Measurements from ENCODE around the gene TTLL11. TPM values are rescaled to one million over a fixed set of nuclear protein-coding genes. Genes with fewer than 3 reads are reported as not detected.

The TTLL11 gene
- total and polyA plus RNA-seq, 4 donors, result 1.4 to 4.5 (median 3.6) TPM

DNA sequence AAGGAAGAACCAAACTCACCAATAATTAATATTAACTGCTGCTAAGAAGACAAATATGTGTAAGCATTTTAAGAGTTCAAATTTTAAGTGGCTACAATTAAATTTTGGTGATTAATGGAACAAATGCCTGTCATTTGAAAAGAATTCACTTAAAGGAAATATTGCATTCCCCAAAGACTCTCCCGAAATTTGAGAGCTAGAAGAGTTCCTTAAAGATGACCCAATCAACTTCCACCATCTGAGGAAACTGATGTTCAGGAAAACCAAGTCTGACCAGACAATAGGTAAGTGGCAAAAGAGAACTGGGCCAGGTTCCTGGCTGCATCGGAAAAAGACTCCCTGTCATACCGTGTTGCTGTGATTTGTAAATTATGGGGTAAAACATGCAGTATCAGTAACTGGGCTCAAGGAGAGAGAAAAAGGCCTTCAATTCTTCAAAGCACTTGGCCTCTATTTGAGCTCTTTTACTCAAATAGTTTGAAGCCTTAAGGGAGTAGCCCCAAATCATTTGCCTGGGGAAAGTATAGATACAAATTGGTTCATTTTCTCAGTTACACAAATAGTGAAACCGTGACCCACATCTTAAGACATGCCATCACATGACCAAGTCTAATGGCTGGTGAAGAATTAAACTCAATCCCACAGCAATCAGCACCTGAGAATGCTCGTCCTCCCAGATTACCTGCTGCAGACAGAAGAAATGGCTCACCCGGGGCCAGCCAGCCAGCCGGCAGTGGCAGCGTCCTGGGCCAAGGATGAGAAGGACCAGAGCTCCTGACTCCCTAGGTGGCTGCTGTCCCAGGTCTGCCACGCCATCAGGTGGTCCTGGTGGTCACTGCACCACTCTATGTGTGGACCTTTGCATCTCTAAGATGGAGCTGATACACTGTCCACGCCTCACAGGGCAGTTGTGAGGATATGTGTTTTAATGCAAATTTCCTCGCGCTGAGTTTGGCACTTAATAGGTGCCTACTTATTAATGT is 162.9 kb downstream of the TTLL11 start:
- Histone ChIP-seq H3K9me3 (ENCODE audit: control insufficient read depth in 4 of 4, low read length in 3 of 4) (no peaks in the 10 kb centered on the region), H3K27me3 (ENCODE audit: control insufficient read depth in 4 of 4, insufficient read depth in 4 of 4, low read length in 3 of 4) (no peaks in the 10 kb centered on the region), H3K4me1 (ENCODE audit: control insufficient read depth in 4 of 4, insufficient read depth in 4 of 4, low read length in 3 of 4) (peaks cover 0 to 7% (median 2%) of the 10 kb centered on the region in 4 donors), H3K4me3 (ENCODE audit: low read depth in 1 of 3, low read length in 3 of 3) (no peak overlapping the region), H3K9ac (ENCODE audit: low read depth in 1 of 2, low read length in 2 of 2) (no peak overlapping the region), H3K27ac (ENCODE audit: low read depth in 1 of 2, low read length in 2 of 2) (no peak overlapping the region), H3K36me3 (ENCODE audit: control insufficient read depth in 4 of 4, insufficient read depth in 3 of 4, low read depth in 1 of 4, low read length in 3 of 4) (no peaks in the 10 kb centered on the region)
- DNase-seq (ENCODE audit: low spot score), result no peak
- WGBS, result 88% methylated on average over 12 of the region's 12 CpGs
- TF ChIP-seq REST (IDR thresholded peaks at IDR 0.05) (no peak), RAD21 (IDR thresholded peaks at IDR 0.05) (peak in 1 of 2 donors; percentile 19)

GRCh38 chr9:121927636-121928035 is 165.5 kb downstream of the TTLL11 start:
- Histone ChIP-seq H3K27me3 (ENCODE audit: control insufficient read depth in 4 of 4, insufficient read depth in 4 of 4, low read length in 3 of 4) (no peaks in the 10 kb centered on the region), H3K4me1 (ENCODE audit: control insufficient read depth in 4 of 4, insufficient read depth in 4 of 4, low read length in 3 of 4) (peaks cover 0 to 11% (median 7%) of the 10 kb centered on the region in 4 donors), H3K9ac (ENCODE audit: low read depth in 1 of 2, low read length in 2 of 2) (no peak overlapping the region), H3K27ac (ENCODE audit: low read depth in 1 of 2, low read length in 2 of 2) (no peak overlapping the region), H3K9me3 (ENCODE audit: control insufficient read depth in 4 of 4, low read length in 3 of 4) (no peaks in the 10 kb centered on the region), H3K4me3 (ENCODE audit: low read depth in 1 of 3, low read length in 3 of 3) (no peak overlapping the region), H3K36me3 (ENCODE audit: control insufficient read depth in 4 of 4, insufficient read depth in 3 of 4, low read depth in 1 of 4, low read length in 3 of 4) (no peaks in the 10 kb centered on the region)
- 98% methylated on average over 1 of the region's 1 CpG for WGBS
- TF ChIP-seq YY1 (IDR thresholded peaks at IDR 0.05), result no peak
- TF ChIP-seq GABPA (IDR thresholded peaks at IDR 0.05 in 1 of 2, conservative IDR thresholded peaks at IDR 0.05 in 1 of 2), result no peak
- TF ChIP-seq TAF1 (conservative IDR thresholded peaks at IDR 0.05), result no peak
- DNase-seq (ENCODE audit: low spot score), result no peak

GRCh38 chr9:121927081-121927480 is 166.0 kb downstream of the TTLL11 start:
- 97% methylated on average over 5 of the region's 5 CpGs for WGBS
- no peaks in the 10 kb centered on the region for H3K9me3 ChIP-seq (ENCODE audit: control insufficient read depth in 4 of 4, low read length in 3 of 4)
- DNase-seq (ENCODE audit: low spot score), result no peak
- no peak overlapping the region for H3K27ac ChIP-seq (ENCODE audit: low read depth in 1 of 2, low read length in 2 of 2)
- no peak overlapping the region for H3K4me3 ChIP-seq (ENCODE audit: low read depth in 1 of 3, low read length in 3 of 3)
- H3K9ac ChIP-seq (ENCODE audit: low read depth in 1 of 2, low read length in 2 of 2), result no peak overlapping the region
- no peaks in the 10 kb centered on the region for H3K27me3 ChIP-seq (ENCODE audit: control insufficient read depth in 4 of 4, insufficient read depth in 4 of 4, low read length in 3 of 4)
- peaks cover 0 to 11% (median 7%) of the 10 kb centered on the region in 4 donors for H3K4me1 ChIP-seq (ENCODE audit: control insufficient read depth in 4 of 4, insufficient read depth in 4 of 4, low read length in 3 of 4)
- H3K36me3 ChIP-seq (ENCODE audit: control insufficient read depth in 4 of 4, insufficient read depth in 3 of 4, low read depth in 1 of 4, low read length in 3 of 4), result no peaks in the 10 kb centered on the region
- TF ChIP-seq MAX (IDR thresholded peaks at IDR 0.05), result no peak
- TF ChIP-seq HNF4G (IDR thresholded peaks at IDR 0.05), result no peak
- no peak for TF ChIP-seq REST (IDR thresholded peaks at IDR 0.05)
- TF ChIP-seq EGR1 (IDR thresholded peaks at IDR 0.05; ENCODE audit: low read depth in 2 of 2), result no peak
- no peak for TF ChIP-seq YY1 (IDR thresholded peaks at IDR 0.05)
- no peak for TF ChIP-seq RXRA (IDR thresholded peaks at IDR 0.05)
- no peak for TF ChIP-seq FOXA2 (IDR thresholded peaks at IDR 0.05)
- TF ChIP-seq CTCF (IDR thresholded peaks at IDR 0.05; ENCODE audit: low read depth, low read length, missing input control), result no peak
- no peak for TF ChIP-seq NR2F2 (IDR thresholded peaks at IDR 0.05)
- TF ChIP-seq GABPA (IDR thresholded peaks at IDR 0.05 in 1 of 2, conservative IDR thresholded peaks at IDR 0.05 in 1 of 2), result no peak
- no peak for TF ChIP-seq RAD21 (IDR thresholded peaks at IDR 0.05)
- no peak for TF ChIP-seq ZBTB33 (IDR thresholded peaks at IDR 0.05)
- TF ChIP-seq HNF4A (conservative IDR thresholded peaks at IDR 0.05), result no peak
